Peyer's patch (tissue), 4 donors: ENCODE data around the gene RAVER2.

Source experiments
- CTCF ChIP-seq, 6 experiments: fragments of 450-650 bp in 4 of 6; fragments of 200-600 bp in 2 of 6; sonication (generic) in 1 of 6; IDR thresholded peaks; one replicate each; pipeline ENCODE4 v1.5.1; 2017 to 2019; ENCODE audit warnings: antibody characterized with exemption in 6 of 6, mild to moderate bottlenecking in 3 of 6, moderate library complexity in 1 of 6
- POLR2A ChIP-seq, 2 donors: fragments of 450-650 bp; IDR thresholded peaks; one replicate each; pipeline ENCODE4 v1.5.1; 2017; ENCODE audit warnings: antibody characterized with exemption in 2 of 2, mild to moderate bottlenecking in 2 of 2, moderate library complexity in 2 of 2

- TF ChIP-seq POLR2A (IDR thresholded peaks at IDR 0.05) (no peak), CTCF (IDR thresholded peaks at IDR 0.05) (no peak)
These were observed 33.6 kb upstream of the RAVER2 start for GRCh38 chr1:64711266-64711665.
